Measurements from ENCODE around the gene TMEM52. TPM values are rescaled to one million over a fixed set of nuclear protein-coding genes. Genes with fewer than 3 reads are reported as not detected.

The TMEM52 gene
- total and polyA plus RNA-seq, 2 experiments from 2014 or later, result 3.6 to 5.8 TPM

DNA sequence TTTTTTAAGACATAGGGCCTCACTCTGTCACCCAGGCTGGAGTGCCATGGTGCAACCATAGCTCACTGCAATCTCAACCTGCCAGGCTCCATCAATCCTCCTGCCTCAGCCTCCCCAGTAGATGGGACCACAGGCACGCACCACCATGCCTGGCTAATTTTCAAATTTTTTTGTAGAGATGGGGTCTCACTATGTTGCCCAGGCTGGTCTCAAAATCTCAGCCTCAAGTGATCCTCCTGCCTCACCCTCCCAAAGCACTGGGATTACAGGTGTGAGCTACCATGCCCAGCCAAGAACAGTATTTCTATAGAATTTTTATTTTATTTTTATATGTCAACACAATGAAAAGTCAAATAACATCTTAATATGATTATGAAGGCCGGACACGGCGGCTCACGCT is 39.1 kb downstream of the TMEM52 start:
- TF ChIP-seq, protein P1, sequence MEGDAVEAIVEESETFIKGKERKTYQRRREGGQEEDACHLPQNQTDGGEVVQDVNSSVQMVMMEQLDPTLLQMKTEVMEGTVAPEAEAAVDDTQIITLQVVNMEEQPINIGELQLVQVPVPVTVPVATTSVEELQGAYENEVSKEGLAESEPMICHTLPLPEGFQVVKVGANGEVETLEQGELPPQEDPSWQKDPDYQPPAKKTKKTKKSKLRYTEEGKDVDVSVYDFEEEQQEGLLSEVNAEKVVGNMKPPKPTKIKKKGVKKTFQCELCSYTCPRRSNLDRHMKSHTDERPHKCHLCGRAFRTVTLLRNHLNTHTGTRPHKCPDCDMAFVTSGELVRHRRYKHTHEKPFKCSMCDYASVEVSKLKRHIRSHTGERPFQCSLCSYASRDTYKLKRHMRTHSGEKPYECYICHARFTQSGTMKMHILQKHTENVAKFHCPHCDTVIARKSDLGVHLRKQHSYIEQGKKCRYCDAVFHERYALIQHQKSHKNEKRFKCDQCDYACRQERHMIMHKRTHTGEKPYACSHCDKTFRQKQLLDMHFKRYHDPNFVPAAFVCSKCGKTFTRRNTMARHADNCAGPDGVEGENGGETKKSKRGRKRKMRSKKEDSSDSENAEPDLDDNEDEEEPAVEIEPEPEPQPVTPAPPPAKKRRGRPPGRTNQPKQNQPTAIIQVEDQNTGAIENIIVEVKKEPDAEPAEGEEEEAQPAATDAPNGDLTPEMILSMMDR (IDR thresholded peaks at IDR 0.05; ENCODE audit: poor library complexity), result no peak
- TF ChIP-seq EZH2phosphoT487 (IDR thresholded peaks at IDR 0.05; ENCODE audit: low read depth, severe bottlenecking, unreplicated experiment) (no peak), EZH2 (IDR thresholded peaks at IDR 0.05; ENCODE audit: borderline replicate concordance) (no peak)
- Histone ChIP-seq H3K4me2 (no peak overlapping the region), H2AFZ (no peak overlapping the region), H3K27ac (no peak overlapping the region), H3K79me2 (peaks cover 100% of the 10 kb centered on the region), H3K27me3 (no peaks in the 10 kb centered on the region), H3K9me3 (ENCODE audit: low read depth) (no peaks in the 10 kb centered on the region), H3K4me1 (ENCODE audit: insufficient read depth) (peaks cover 32% of the 10 kb centered on the region), H3K36me3 (replicated peaks; ENCODE audit: insufficient read depth, low read depth) (no peaks in the 10 kb centered on the region), H4K20me1 (ENCODE audit: insufficient read depth, poor library complexity, severe bottlenecking) (peaks cover 100% of the 10 kb centered on the region), H3K9me2 (replicated peaks; ENCODE audit: insufficient read depth) (no peaks in the 10 kb centered on the region), H3K4me3 (no peak overlapping the region)
- WGBS (ENCODE audit: low lambda C conversion rate, missing lambda C conversion rate), result 97% methylated on average over 5 of the region's 5 CpGs
- no peak for DNase-seq (ENCODE audit: low spot score)

DNA sequence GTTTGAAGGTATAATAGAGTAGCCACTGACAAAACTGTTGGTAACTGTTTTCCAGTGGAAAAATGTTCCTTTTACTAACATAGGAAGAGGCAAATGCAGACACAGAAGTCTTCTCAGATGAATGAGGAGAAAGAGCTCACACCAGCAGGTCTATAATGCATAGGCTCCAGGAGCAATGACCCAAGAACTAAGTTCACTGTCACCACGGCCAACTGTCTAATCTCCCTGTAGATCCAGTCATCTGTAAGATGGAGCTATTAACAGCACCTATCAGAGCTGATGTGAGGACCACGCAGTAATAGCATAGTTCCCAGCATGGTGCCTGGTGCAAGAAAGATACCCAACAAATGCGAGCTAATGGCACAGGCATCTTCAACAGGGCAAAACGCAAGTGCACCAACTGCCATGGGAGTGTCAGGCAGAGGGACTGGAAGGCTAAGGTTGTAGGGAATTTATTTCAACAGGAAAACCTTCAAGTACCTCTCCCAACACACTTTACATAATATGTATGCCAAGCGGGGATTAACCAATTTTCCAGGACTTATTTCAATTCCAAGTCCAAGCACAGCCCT is 41.1 kb downstream of the TMEM52 start:
- Histone ChIP-seq H3K9me2 (replicated peaks; ENCODE audit: insufficient read depth) (no peaks in the 10 kb centered on the region), H2AFZ (no peak overlapping the region), H3K27me3 (no peaks in the 10 kb centered on the region), H3K9me3 (ENCODE audit: low read depth) (no peaks in the 10 kb centered on the region), H3K79me2 (peaks cover 100% of the 10 kb centered on the region), H3K4me3 (no peak overlapping the region), H3K4me1 (ENCODE audit: insufficient read depth) (peaks cover 21% of the 10 kb centered on the region), H3K36me3 (replicated peaks; ENCODE audit: insufficient read depth, low read depth) (no peaks in the 10 kb centered on the region), H3K27ac (no peak overlapping the region), H4K20me1 (ENCODE audit: insufficient read depth, poor library complexity, severe bottlenecking) (peaks cover 100% of the 10 kb centered on the region), H3K4me2 (no peak overlapping the region)
- no peak for DNase-seq (ENCODE audit: low spot score)
- WGBS (ENCODE audit: low lambda C conversion rate, missing lambda C conversion rate), result 79% methylated on average over 5 of the region's 5 CpGs
- TF ChIP-seq, protein P1 (IDR thresholded peaks at IDR 0.05; ENCODE audit: poor library complexity), result no peak
- no peak for TF ChIP-seq EZH2 (IDR thresholded peaks at IDR 0.05; ENCODE audit: borderline replicate concordance)
- TF ChIP-seq EZH2phosphoT487 (IDR thresholded peaks at IDR 0.05; ENCODE audit: low read depth, severe bottlenecking, unreplicated experiment), result no peak

DNA sequence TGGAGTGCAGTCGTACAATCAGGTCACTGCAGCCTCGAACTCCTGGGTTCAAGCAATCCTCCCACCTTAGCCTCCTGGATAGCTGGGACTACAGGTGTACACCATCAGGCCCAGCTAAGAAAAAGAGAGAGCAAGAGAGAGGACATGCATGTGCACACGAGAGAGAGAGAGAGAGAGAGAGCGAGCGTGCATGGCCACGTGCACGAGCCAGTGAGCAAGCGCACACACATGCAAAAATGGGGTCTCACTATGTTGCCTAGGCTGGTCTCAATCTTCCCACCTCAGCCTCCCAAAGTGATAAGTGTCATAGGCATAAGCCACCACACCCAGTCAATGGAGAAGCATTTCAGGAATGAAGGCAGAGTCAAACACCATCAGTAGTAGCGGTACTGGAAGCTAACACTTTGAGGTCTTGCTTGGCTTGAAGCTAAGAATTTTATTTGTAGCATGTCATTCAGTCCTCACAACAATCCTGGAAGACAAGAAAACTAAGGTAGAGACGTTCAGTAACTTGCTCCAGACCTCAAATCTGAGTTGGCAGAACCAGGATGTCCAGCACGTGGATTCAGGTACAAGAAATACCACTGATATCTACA is 42.6 kb downstream of the TMEM52 start:
- no peak overlapping the region for H3K4me3 ChIP-seq
- H3K27ac ChIP-seq, result no peak overlapping the region
- no peaks in the 10 kb centered on the region for H3K36me3 ChIP-seq (replicated peaks; ENCODE audit: insufficient read depth, low read depth)
- TF ChIP-seq, protein P1 (IDR thresholded peaks at IDR 0.05; ENCODE audit: poor library complexity), result no peak
- TF ChIP-seq EZH2phosphoT487 (IDR thresholded peaks at IDR 0.05; ENCODE audit: low read depth, severe bottlenecking, unreplicated experiment) (no peak), EZH2 (IDR thresholded peaks at IDR 0.05; ENCODE audit: borderline replicate concordance) (no peak)
- no peak for DNase-seq (ENCODE audit: low spot score)
- no peak overlapping the region for H2AFZ ChIP-seq
- 91% methylated on average over 11 of the region's 11 CpGs for WGBS (ENCODE audit: low lambda C conversion rate, missing lambda C conversion rate)
- peaks cover 100% of the 10 kb centered on the region for H4K20me1 ChIP-seq (ENCODE audit: insufficient read depth, poor library complexity, severe bottlenecking)
- no peaks in the 10 kb centered on the region for H3K9me2 ChIP-seq (replicated peaks; ENCODE audit: insufficient read depth)
- peaks cover 11% of the 10 kb centered on the region for H3K4me1 ChIP-seq (ENCODE audit: insufficient read depth)
- H3K79me2 ChIP-seq, result peaks cover 100% of the 10 kb centered on the region
- H3K9me3 ChIP-seq (ENCODE audit: low read depth), result no peaks in the 10 kb centered on the region
- no peaks in the 10 kb centered on the region for H3K27me3 ChIP-seq
- H3K4me2 ChIP-seq, result no peak overlapping the region

Measured in hepatocyte (in vitro differentiated cells).